OCI-LY3 (cell line): ENCODE measurements around the gene ZNRF1.

Experiments used
- H2AFZ ChIP-seq: fragments of 200-600, 300-600 bp; shearing (Covaris generic); 2 replicates; pipeline ENCODE4 v1.6.0; 2014; ENCODE audit warnings: antibody characterized with exemption, low read depth, low read length
- H3K27ac ChIP-seq: fragments of 200-600, 300-600 bp; sonication (generic); 2 replicates; pipeline ENCODE4 v1.5.1; 2014; ENCODE audit warnings: mild to moderate bottlenecking, low read length, moderate library complexity, mixed read lengths
- H3K27me3 ChIP-seq: fragments of 200-600, 300-600 bp; sonication (generic); 2 replicates; pipeline ENCODE4 v1.6.1; 2014; ENCODE audit warnings: low read depth, low read length, mixed read lengths
- H3K36me3 ChIP-seq: fragments of 200-600, 300-600 bp; sonication (generic); replicated peaks from 2 replicates; pipeline ENCODE3; 2014; ENCODE audit warnings: low read depth, low read length, mixed read lengths
- H3K4me1 ChIP-seq: fragments of 300-600, 200-600 bp; sonication (generic); 2 replicates; pipeline ENCODE4 v1.6.1; 2014; ENCODE audit warnings: low read length, mixed read lengths
- H3K4me2 ChIP-seq: fragments of 200-600, 300-600 bp; sonication (generic); 2 replicates; pipeline ENCODE4 v1.6.1; 2014; ENCODE audit warnings: low read length, mixed read lengths
- H3K4me3 ChIP-seq: fragments of 300-600, 200-600 bp; sonication (generic); 2 replicates; pipeline ENCODE4 v1.5.1; 2014; ENCODE audit warnings: antibody characterized with exemption, mild to moderate bottlenecking, low read length, moderate library complexity
- H3K79me2 ChIP-seq: fragments of 300-600, 200-600 bp; shearing (Covaris generic); 2 replicates; pipeline ENCODE4 v1.6.1; 2014; ENCODE audit warnings: mild to moderate bottlenecking, low read length, mixed read lengths
- H3K9ac ChIP-seq: fragments of 300-600, 200-600 bp; shearing (Covaris generic); 2 replicates; pipeline ENCODE4 v1.6.0; 2014; ENCODE audit warnings: mild to moderate bottlenecking, low read length, moderate library complexity
- H3K9me3 ChIP-seq: fragments of 200-600, 300-600 bp; shearing (Covaris generic); 2 replicates; pipeline ENCODE4 v1.6.1; 2014; ENCODE audit warnings: low read length, mixed read lengths; ENCODE audit not compliant: insufficient read depth
- H4K20me1 ChIP-seq: fragments of 200-600, 300-600 bp; sonication (generic); 2 replicates; pipeline ENCODE4 v1.6.1; 2016; ENCODE audit warnings: low read length, mixed read lengths; ENCODE audit not compliant: insufficient read depth
- EZH2phosphoT487 ChIP-seq: fragments of 200-600 bp; shearing (Covaris generic); IDR thresholded peaks from 2 replicates; pipeline ENCODE4 v1.6.1; 2018; ENCODE audit warnings: antibody characterized with exemption, mixed run types, low read depth
- TF ChIP-seq, protein P1 (sequence below): fragments of 200-600, 300-600 bp; sonication (generic); IDR thresholded peaks from 2 replicates; pipeline ENCODE4 v1.5.1; 2014; ENCODE audit warnings: antibody characterized with exemption, low read length, low read depth

Gene ZNRF1

GRCh38 chr16:75097941-75098901 is 99.4 kb downstream of the ZNRF1 start:
- Histone ChIP-seq H2AFZ (no peak overlapping the region), H3K9me3 (no peaks in the 10 kb centered on the region), H3K4me1 (peaks cover 5% of the 10 kb centered on the region; the same call in 1 of the 2 replicates), H3K9ac (no peak overlapping the region), H3K4me3 (no peak overlapping the region), H3K4me2 (no peak overlapping the region), H3K27ac (no peak overlapping the region), H3K27me3 (no peaks in the 10 kb centered on the region), H3K79me2 (no peaks in the 10 kb centered on the region), H3K36me3 (no peaks in the 10 kb centered on the region), H4K20me1 (no peaks in the 10 kb centered on the region; the same call in 1 of the 2 replicates)
- TF ChIP-seq, protein P1, sequence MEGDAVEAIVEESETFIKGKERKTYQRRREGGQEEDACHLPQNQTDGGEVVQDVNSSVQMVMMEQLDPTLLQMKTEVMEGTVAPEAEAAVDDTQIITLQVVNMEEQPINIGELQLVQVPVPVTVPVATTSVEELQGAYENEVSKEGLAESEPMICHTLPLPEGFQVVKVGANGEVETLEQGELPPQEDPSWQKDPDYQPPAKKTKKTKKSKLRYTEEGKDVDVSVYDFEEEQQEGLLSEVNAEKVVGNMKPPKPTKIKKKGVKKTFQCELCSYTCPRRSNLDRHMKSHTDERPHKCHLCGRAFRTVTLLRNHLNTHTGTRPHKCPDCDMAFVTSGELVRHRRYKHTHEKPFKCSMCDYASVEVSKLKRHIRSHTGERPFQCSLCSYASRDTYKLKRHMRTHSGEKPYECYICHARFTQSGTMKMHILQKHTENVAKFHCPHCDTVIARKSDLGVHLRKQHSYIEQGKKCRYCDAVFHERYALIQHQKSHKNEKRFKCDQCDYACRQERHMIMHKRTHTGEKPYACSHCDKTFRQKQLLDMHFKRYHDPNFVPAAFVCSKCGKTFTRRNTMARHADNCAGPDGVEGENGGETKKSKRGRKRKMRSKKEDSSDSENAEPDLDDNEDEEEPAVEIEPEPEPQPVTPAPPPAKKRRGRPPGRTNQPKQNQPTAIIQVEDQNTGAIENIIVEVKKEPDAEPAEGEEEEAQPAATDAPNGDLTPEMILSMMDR = no peak
- no peak for TF ChIP-seq EZH2phosphoT487

GRCh38 chr16:75099075-75099667 is 100.3 kb downstream of the ZNRF1 start:
- peaks cover 5% of the 10 kb centered on the region; the same call in 1 of the 2 replicates for H3K4me1 ChIP-seq
- TF ChIP-seq, protein P1 = no peak
- TF ChIP-seq EZH2phosphoT487 = no peak
- no peaks in the 10 kb centered on the region for H3K9me3 ChIP-seq
- no peaks in the 10 kb centered on the region; the same call in 1 of the 2 replicates for H4K20me1 ChIP-seq
- H3K79me2 ChIP-seq = no peaks in the 10 kb centered on the region
- no peak overlapping the region for H2AFZ ChIP-seq
- no peak overlapping the region for H3K4me2 ChIP-seq
- H3K27me3 ChIP-seq = no peaks in the 10 kb centered on the region
- H3K4me3 ChIP-seq = no peak overlapping the region
- H3K36me3 ChIP-seq = no peaks in the 10 kb centered on the region
- H3K9ac ChIP-seq = no peak overlapping the region
- no peak overlapping the region for H3K27ac ChIP-seq

- Histone ChIP-seq H3K27ac (no peak overlapping the region), H3K9ac (no peak overlapping the region), H3K79me2 (no peaks in the 10 kb centered on the region), H3K36me3 (no peaks in the 10 kb centered on the region), H3K4me2 (no peak overlapping the region), H2AFZ (no peak overlapping the region), H3K27me3 (no peaks in the 10 kb centered on the region), H3K4me1 (peaks cover 5% of the 10 kb centered on the region; the same call in 1 of the 2 replicates), H4K20me1 (no peaks in the 10 kb centered on the region; the same call in 1 of the 2 replicates), H3K9me3 (no peaks in the 10 kb centered on the region), H3K4me3 (no peak overlapping the region)
- TF ChIP-seq, protein P1 = no peak
- TF ChIP-seq EZH2phosphoT487 = no peak
These were observed 101.1 kb downstream of the ZNRF1 start for GRCh38 chr16:75099738-75100602.
